Endothelial cell of umbilical vein (primary cell): Measurements from ENCODE around the gene TAPBP. TPM values are rescaled to one million over a fixed set of nuclear protein-coding genes. Genes with fewer than 3 reads are reported as not detected.

Source experiments
- BruUV-seq: library from RNA; stranded (reverse); fragments of 400-500 nt; replicated peaks from 2 replicates; lab custom pipeline; 2021; lab: Mats Ljungman, UMichigan
- CTCF ChIA-PET: fragments of 300-600, 350-600 bp; sonication (Branson Sonifier 250); formaldehyde crosslinking; loops from one replicate; lab custom pipeline; 2021; ENCODE audit warnings: antibody characterized with exemption, inconsistent platforms; lab: Charles Lee
- POLR2A ChIA-PET: fragments of 300-600, 350-600 bp; sonication (Branson Sonifier 250); formaldehyde crosslinking; loops from one replicate; lab custom pipeline; 2021; ENCODE audit warnings: antibody characterized with exemption, inconsistent platforms; lab: Charles Lee
- DNase-seq: peaks from one replicate; pipeline ENCODE4 v3.0.0-alpha.2; 2011; ENCODE audit warnings: low read depth, low spot score
- FAIRE-seq: peaks from 2 replicates; lab custom pipeline; 2011; peaks lifted over from hg19 to GRCh38; lab: Jason Lieb, UNC
- H2AFZ ChIP-seq: 2 replicates; pipeline ENCODE4 v1.6.0; 2012; ENCODE audit warnings: low read depth, low read length, control low read depth, inconsistent platforms
- H3K27ac ChIP-seq: 2 replicates; pipeline ENCODE4 v1.5.1; 2011; ENCODE audit warnings: low read depth, mild to moderate bottlenecking, control low read depth, low read length, moderate library complexity; ENCODE audit not compliant: insufficient read depth
- H3K27me3 ChIP-seq, 2 experiments: 2 replicates each; pipeline versions ENCODE4 v1.6.0 to v1.6.1; 2011; ENCODE audit warnings: low read length in 2 of 2, mixed read lengths in 1 of 2; ENCODE audit not compliant: control insufficient read depth in 2 of 2, insufficient read depth in 2 of 2
- H3K36me3 ChIP-seq, 2 experiments: 2 replicates in 1 of 2; 3 replicates in 1 of 2; pipeline ENCODE4 v1.5.1; 2011; ENCODE audit warnings: low read length in 2 of 2, mild to moderate bottlenecking in 1 of 2, moderate library complexity in 1 of 2; ENCODE audit not compliant: control insufficient read depth in 2 of 2, insufficient read depth in 2 of 2; ENCODE audit errors: extremely low read depth in 1 of 2
- H3K4me1 ChIP-seq: 3 replicates; pipeline ENCODE4 v1.5.1; 2011; ENCODE audit warnings: mild to moderate bottlenecking, low read length; ENCODE audit not compliant: control insufficient read depth, insufficient read depth; ENCODE audit errors: extremely low read depth
- H3K4me2 ChIP-seq: 2 replicates; pipeline ENCODE4 v1.6.1; 2011; ENCODE audit warnings: low read length, control low read depth, mixed read lengths; ENCODE audit not compliant: insufficient read depth
- H3K4me3 ChIP-seq, 3 experiments: fragments of 200-600 bp in 1 of 3; sonication (generic), shearing (Covaris generic) in 1 of 3; replicated peaks in 1 of 3; 2 replicates each; pipeline ENCODE4 v1.5.1; 2011 to 2016; ENCODE audit warnings: control low read depth in 3 of 3, low read length in 3 of 3, mild to moderate bottlenecking in 2 of 3, inconsistent platforms in 1 of 3, low read depth in 1 of 3, moderate library complexity in 1 of 3; ENCODE audit not compliant: insufficient read depth in 1 of 3
- H3K79me2 ChIP-seq: 2 replicates; pipeline ENCODE4 v1.6.0; 2012; ENCODE audit warnings: low read length, inconsistent platforms; ENCODE audit not compliant: control insufficient read depth, insufficient read depth
- H3K9ac ChIP-seq: replicated peaks from 2 replicates; pipeline ENCODE3; 2011; ENCODE audit warnings: low read length, control low read depth; ENCODE audit not compliant: insufficient read depth; ENCODE audit errors: extremely low read depth
- H3K9me1 ChIP-seq: replicated peaks from 3 replicates; pipeline ENCODE4 v1.6.0; 2011; ENCODE audit warnings: mild to moderate bottlenecking, low read length; ENCODE audit not compliant: control insufficient read depth, insufficient read depth; ENCODE audit errors: extremely low read depth
- H3K9me3 ChIP-seq: replicated peaks from 2 replicates; pipeline ENCODE4 v1.5.1; 2012; ENCODE audit warnings: low read length, inconsistent platforms; ENCODE audit not compliant: control insufficient read depth, insufficient read depth
- H4K20me1 ChIP-seq: replicated peaks from 2 replicates; pipeline ENCODE3; 2011; ENCODE audit warnings: mild to moderate bottlenecking, low read length; ENCODE audit not compliant: control insufficient read depth, insufficient read depth; ENCODE audit errors: extremely low read depth
- POLR2A ChIP-seq: IDR thresholded peaks from 2 replicates; pipeline ENCODE4 v1.6.1; 2012; ENCODE audit warnings: low read depth, mild to moderate bottlenecking, control low read depth, low read length
- dilution Hi-C: fragments of 300-500 bp; cut with MboI; formaldehyde crosslinking; loops from one replicate; pipeline ENCODE4 v1.15.0; 2019; ENCODE audit warnings: low sequenced_read_pairs; ENCODE audit not compliant: extremely low pct_ligation_motif_present
- intact Hi-C: fragments of 100-400 bp; cut with micrococcal nuclease; formaldehyde crosslinking; loops from one replicate; pipeline ENCODE4 v1.10.0; 2022
- polyA plus RNA-seq, 4 experiments: library from polyadenylated mRNA; depleted of rRNA in 3 of 4; stranded (reverse) in 3 of 4; unstranded in 1 of 4; fragments of >200 nt; gene quantifications; 2 replicates each; pipeline versions ENCODE4 v1.2.1 to v1.2.3, GENCODE V29; 2011 to 2012; ENCODE audit warnings: missing spikeins in 1 of 4
- total RNA-seq: library from RNA; stranded (reverse); gene quantifications from 2 replicates; pipeline ENCODE4 v1.2.3, GENCODE V29; 2021
- TF ChIP-seq, protein P1 (sequence below), 2 donors: IDR thresholded peaks; 1 replicate in 1 of 2; 2 replicates in 1 of 2; pipeline ENCODE4 v1.5.1; 2011; ENCODE audit warnings: low read length in 2 of 2, mild to moderate bottlenecking in 2 of 2, moderate library complexity in 2 of 2, control low read depth in 1 of 2, inconsistent platforms in 1 of 2, low read depth in 1 of 2; ENCODE audit not compliant: insufficient read depth in 1 of 2; ENCODE audit errors: extremely low read depth in 1 of 2

The TAPBP gene
- total and polyA plus RNA-seq, 2 donors (not counting 3 experiments of a cell fraction or from before 2014, with no cell fraction given): 69.6 to 98.0 TPM

DNA sequence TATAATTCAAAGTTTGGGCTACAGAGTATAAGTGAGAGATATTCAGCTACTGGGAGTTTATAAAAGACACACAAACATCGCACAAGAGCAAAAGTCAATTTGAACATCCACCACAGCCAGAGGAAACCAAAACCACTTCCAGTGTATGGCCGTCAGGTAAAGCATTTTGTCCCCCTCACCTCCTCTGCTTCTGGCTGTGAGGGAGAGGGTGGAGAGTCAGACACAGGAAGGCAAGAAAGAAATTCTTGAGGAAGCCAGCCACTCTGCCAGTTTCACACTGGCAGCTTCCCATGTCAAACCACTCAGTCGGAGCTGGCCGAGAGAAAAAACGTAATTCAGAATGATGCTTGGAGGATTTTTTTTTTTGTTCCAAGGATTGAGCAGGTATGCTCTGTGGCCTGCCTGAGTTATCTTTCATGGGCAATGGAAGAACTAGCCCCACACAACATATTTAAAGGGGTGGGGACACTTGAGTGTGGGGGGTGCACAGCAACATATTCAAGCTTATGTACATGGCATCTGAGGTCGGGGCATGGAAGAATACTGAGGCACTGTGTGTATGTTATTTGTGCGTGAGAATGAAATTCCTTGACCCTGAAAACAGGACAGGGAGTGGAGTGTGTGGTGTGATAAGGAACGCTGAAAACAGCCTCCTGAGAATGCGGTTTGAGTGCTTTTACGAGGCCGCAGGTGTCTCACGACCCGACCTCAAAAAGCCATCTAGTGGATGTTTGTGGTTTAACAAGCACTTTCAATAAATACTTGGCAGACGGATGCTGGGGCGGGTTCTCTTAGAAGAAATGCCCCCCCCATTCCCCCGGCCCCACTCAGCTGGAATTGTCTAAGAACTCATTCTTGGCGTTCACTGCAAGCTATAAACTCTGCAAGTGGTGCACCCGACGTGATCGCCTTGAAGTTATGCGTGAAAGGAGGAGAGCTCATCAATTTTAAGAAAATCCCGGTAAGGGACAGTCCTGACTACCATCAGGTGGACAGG, 31.1 kb upstream of the TAPBP start:
- no TSS peak for BruUV-seq
- Histone ChIP-seq H3K9ac (no peak overlapping the region), H3K4me1 (no peaks in the 10 kb centered on the region), H3K9me1 (no peaks in the 10 kb centered on the region), H3K27ac (no peak overlapping the region), H3K4me3 (no peak overlapping the region), H3K79me2 (no peaks in the 10 kb centered on the region), H4K20me1 (no peaks in the 10 kb centered on the region), H3K9me3 (no peaks in the 10 kb centered on the region), H3K4me2 (no peak overlapping the region), H3K36me3 (no peaks in the 10 kb centered on the region), H3K27me3 (no peaks in the 10 kb centered on the region), H2AFZ (peak overlapping the region; percentile 83)
- ChIA-PET CTCF (interaction anchor here (0.6 to 2.4 kb wide), 21 partner anchors 8 to 149 kb away, joined by 3 to 20 read pairs (median 4); partner anchors contain the start of genes B3GALT4, RGL2, ZBTB22 and ZBTB9), POLR2A (no interaction called here)
- dilution Hi-C loops (no loop called here), intact Hi-C loops (loop anchor here (1.0 kb wide), 3 partner anchors 33 to 227 kb away; no protein-coding TSS in a partner anchor)
- TF ChIP-seq, protein P1, sequence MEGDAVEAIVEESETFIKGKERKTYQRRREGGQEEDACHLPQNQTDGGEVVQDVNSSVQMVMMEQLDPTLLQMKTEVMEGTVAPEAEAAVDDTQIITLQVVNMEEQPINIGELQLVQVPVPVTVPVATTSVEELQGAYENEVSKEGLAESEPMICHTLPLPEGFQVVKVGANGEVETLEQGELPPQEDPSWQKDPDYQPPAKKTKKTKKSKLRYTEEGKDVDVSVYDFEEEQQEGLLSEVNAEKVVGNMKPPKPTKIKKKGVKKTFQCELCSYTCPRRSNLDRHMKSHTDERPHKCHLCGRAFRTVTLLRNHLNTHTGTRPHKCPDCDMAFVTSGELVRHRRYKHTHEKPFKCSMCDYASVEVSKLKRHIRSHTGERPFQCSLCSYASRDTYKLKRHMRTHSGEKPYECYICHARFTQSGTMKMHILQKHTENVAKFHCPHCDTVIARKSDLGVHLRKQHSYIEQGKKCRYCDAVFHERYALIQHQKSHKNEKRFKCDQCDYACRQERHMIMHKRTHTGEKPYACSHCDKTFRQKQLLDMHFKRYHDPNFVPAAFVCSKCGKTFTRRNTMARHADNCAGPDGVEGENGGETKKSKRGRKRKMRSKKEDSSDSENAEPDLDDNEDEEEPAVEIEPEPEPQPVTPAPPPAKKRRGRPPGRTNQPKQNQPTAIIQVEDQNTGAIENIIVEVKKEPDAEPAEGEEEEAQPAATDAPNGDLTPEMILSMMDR (IDR thresholded peaks at IDR 0.05; ENCODE audit: extremely low read depth in 1 of 2, insufficient read depth in 1 of 2, low read depth in 1 of 2, low read length in 2 of 2): peak; percentile 41 to 54
- no peak for TF ChIP-seq POLR2A
- peak; percentile 84 for DNase-seq
- FAIRE-seq: peak; percentile 68
